OCI-LY3 (cell line): Measurements from ENCODE around the gene ADAMTS2.

Experiments used
- H2AFZ ChIP-seq: fragments of 200-600, 300-600 bp; shearing (Covaris generic); 2 replicates; pipeline ENCODE4 v1.6.0; 2014; ENCODE audit warnings: antibody characterized with exemption, low read depth, low read length
- H3K27ac ChIP-seq: fragments of 200-600, 300-600 bp; sonication (generic); 2 replicates; pipeline ENCODE4 v1.5.1; 2014; ENCODE audit warnings: mild to moderate bottlenecking, low read length, moderate library complexity, mixed read lengths
- H3K27me3 ChIP-seq: fragments of 200-600, 300-600 bp; sonication (generic); 2 replicates; pipeline ENCODE4 v1.6.1; 2014; ENCODE audit warnings: low read depth, low read length, mixed read lengths
- H3K36me3 ChIP-seq: fragments of 200-600, 300-600 bp; sonication (generic); replicated peaks from 2 replicates; pipeline ENCODE3; 2014; ENCODE audit warnings: low read depth, low read length, mixed read lengths
- H3K4me1 ChIP-seq: fragments of 300-600, 200-600 bp; sonication (generic); 2 replicates; pipeline ENCODE4 v1.6.1; 2014; ENCODE audit warnings: low read length, mixed read lengths
- H3K4me2 ChIP-seq: fragments of 200-600, 300-600 bp; sonication (generic); 2 replicates; pipeline ENCODE4 v1.6.1; 2014; ENCODE audit warnings: low read length, mixed read lengths
- H3K4me3 ChIP-seq: fragments of 300-600, 200-600 bp; sonication (generic); 2 replicates; pipeline ENCODE4 v1.5.1; 2014; ENCODE audit warnings: antibody characterized with exemption, mild to moderate bottlenecking, low read length, moderate library complexity
- H3K79me2 ChIP-seq: fragments of 300-600, 200-600 bp; shearing (Covaris generic); 2 replicates; pipeline ENCODE4 v1.6.1; 2014; ENCODE audit warnings: mild to moderate bottlenecking, low read length, mixed read lengths
- H3K9ac ChIP-seq: fragments of 300-600, 200-600 bp; shearing (Covaris generic); 2 replicates; pipeline ENCODE4 v1.6.0; 2014; ENCODE audit warnings: mild to moderate bottlenecking, low read length, moderate library complexity
- H3K9me3 ChIP-seq: fragments of 200-600, 300-600 bp; shearing (Covaris generic); 2 replicates; pipeline ENCODE4 v1.6.1; 2014; ENCODE audit warnings: low read length, mixed read lengths; ENCODE audit not compliant: insufficient read depth
- H4K20me1 ChIP-seq: fragments of 200-600, 300-600 bp; sonication (generic); 2 replicates; pipeline ENCODE4 v1.6.1; 2016; ENCODE audit warnings: low read length, mixed read lengths; ENCODE audit not compliant: insufficient read depth
- EZH2phosphoT487 ChIP-seq: fragments of 200-600 bp; shearing (Covaris generic); IDR thresholded peaks from 2 replicates; pipeline ENCODE4 v1.6.1; 2018; ENCODE audit warnings: antibody characterized with exemption, mixed run types, low read depth
- TF ChIP-seq, protein P1 (sequence below): fragments of 200-600, 300-600 bp; sonication (generic); IDR thresholded peaks from 2 replicates; pipeline ENCODE4 v1.5.1; 2014; ENCODE audit warnings: antibody characterized with exemption, low read length, low read depth

Gene ADAMTS2

DNA sequence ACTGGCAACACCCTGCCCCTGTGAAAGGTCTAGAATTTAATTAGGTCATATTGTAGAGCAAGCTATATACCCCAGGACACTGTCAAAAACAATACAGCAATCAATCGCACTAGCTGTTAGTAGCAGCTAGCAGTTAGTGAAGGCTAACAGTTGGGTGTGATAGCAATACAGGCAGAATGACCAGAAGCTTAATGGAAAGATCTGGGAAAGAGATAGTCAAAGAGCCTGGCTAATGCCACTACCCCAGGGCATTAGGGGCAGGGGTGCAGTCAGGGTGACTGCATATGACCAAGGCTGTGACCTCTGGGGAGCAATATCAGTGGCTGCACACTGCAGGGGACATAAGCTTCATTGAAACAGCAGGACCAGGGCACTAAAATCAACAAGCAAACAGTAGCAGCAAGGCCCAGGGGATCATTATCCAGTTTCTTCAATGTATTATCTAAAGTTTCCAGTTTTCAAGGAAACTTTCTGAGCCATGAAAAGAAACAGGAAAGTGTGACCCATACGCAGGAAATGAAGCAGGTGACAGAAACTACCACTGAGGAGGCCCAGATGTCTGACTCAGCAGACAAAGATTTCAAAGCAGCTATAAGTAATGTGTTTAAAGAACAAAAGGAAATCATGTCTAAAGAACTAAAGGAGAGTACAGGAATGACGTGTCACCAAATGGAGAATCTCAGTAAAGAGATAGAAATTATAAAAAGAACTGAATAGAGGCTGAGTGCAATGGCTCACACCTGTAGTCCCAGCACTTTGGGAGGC is 202.6 kb downstream of the ADAMTS2 start:
- Histone ChIP-seq H4K20me1 (no peaks in the 10 kb centered on the region), H3K9ac (no peak overlapping the region)
- TF ChIP-seq, protein P1, sequence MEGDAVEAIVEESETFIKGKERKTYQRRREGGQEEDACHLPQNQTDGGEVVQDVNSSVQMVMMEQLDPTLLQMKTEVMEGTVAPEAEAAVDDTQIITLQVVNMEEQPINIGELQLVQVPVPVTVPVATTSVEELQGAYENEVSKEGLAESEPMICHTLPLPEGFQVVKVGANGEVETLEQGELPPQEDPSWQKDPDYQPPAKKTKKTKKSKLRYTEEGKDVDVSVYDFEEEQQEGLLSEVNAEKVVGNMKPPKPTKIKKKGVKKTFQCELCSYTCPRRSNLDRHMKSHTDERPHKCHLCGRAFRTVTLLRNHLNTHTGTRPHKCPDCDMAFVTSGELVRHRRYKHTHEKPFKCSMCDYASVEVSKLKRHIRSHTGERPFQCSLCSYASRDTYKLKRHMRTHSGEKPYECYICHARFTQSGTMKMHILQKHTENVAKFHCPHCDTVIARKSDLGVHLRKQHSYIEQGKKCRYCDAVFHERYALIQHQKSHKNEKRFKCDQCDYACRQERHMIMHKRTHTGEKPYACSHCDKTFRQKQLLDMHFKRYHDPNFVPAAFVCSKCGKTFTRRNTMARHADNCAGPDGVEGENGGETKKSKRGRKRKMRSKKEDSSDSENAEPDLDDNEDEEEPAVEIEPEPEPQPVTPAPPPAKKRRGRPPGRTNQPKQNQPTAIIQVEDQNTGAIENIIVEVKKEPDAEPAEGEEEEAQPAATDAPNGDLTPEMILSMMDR = no peak
- TF ChIP-seq EZH2phosphoT487 = no peak

DNA sequence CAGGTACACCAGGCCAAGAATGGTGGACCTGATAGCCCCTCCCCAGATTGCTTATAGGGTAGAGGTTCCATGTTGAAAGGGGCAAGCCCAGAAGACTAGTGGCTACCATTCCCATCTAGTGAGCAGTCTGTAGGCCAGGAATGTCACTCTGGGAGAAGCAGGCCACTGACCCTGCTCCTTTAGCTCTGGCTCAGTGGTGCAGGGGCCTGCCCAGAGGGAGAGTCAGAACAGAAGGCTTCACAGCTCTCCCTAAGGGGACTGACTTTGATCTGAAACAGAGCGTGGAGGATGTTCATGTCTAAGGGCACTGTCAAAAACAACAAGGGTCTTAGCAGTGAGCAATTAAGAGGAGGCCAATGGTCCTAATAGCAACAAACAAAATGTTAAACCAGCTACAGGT is 203.4 kb downstream of the ADAMTS2 start:
- Histone ChIP-seq H3K4me2 (no peak overlapping the region), H3K9ac (no peak overlapping the region), H4K20me1 (no peaks in the 10 kb centered on the region), H3K4me1 (no peaks in the 10 kb centered on the region), H3K9me3 (no peaks in the 10 kb centered on the region), H3K4me3 (no peak overlapping the region), H3K36me3 (no peaks in the 10 kb centered on the region), H2AFZ (no peak overlapping the region), H3K27ac (no peak overlapping the region), H3K27me3 (no peaks in the 10 kb centered on the region), H3K79me2 (no peaks in the 10 kb centered on the region)
- TF ChIP-seq, protein P1 = no peak
- no peak for TF ChIP-seq EZH2phosphoT487

More for the DNA sequence above, 202.6 kb downstream of the ADAMTS2 start:
- Histone ChIP-seq H3K4me1 (no peaks in the 10 kb centered on the region), H3K79me2 (no peaks in the 10 kb centered on the region), H2AFZ (no peak overlapping the region), H3K4me3 (no peak overlapping the region), H3K27me3 (no peaks in the 10 kb centered on the region), H3K9me3 (no peaks in the 10 kb centered on the region), H3K4me2 (no peak overlapping the region), H3K36me3 (no peaks in the 10 kb centered on the region), H3K27ac (no peak overlapping the region)

DNA sequence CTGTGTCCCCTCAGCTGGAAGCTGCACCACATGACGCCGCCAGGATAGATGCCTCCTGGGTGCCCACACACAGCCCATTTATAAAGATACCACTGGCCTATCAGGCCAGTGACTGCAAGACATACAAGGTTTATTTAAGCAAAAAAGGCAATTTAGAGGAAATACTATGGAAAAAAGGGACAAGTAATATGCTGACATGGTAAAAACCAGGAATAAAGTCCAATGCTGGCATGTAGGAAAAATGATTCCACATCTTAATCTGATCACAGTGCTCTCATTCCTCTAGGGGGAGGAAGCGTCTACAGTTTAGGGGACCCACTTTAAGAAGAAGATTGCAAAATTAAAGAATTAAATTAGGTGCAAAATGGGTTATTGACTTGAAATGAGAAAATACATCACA is 205.0 kb downstream of the ADAMTS2 start:
- H3K27me3 ChIP-seq = no peaks in the 10 kb centered on the region
- no peak overlapping the region for H3K27ac ChIP-seq
- H3K4me2 ChIP-seq = no peak overlapping the region
- H3K79me2 ChIP-seq = no peaks in the 10 kb centered on the region
- H3K36me3 ChIP-seq = no peaks in the 10 kb centered on the region
- H3K4me1 ChIP-seq = no peaks in the 10 kb centered on the region
- TF ChIP-seq EZH2phosphoT487 = no peak
- TF ChIP-seq, protein P1 = no peak
- no peaks in the 10 kb centered on the region for H4K20me1 ChIP-seq
- H2AFZ ChIP-seq = no peak overlapping the region
- H3K9me3 ChIP-seq = no peaks in the 10 kb centered on the region
- no peak overlapping the region for H3K9ac ChIP-seq
- no peak overlapping the region for H3K4me3 ChIP-seq

DNA sequence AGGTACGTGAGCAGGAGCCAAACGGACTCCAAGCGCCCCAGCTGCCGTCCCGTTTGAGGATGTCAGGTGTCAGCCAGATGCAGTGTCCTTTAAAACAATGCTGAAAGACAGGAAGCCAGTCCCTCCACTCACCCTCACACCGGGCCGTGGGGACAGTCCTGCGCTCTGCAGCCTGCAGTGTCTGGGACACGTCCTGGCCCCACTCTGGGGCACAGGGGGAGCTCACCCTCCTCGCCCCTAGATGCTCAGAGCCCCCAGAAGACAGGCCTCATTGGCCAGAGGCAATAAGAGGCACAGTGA is 205.4 kb downstream of the ADAMTS2 start:
- Histone ChIP-seq H3K9ac (no peak overlapping the region), H4K20me1 (no peaks in the 10 kb centered on the region), H3K79me2 (no peaks in the 10 kb centered on the region), H3K4me1 (no peaks in the 10 kb centered on the region), H3K36me3 (no peaks in the 10 kb centered on the region), H3K27ac (no peak overlapping the region), H3K9me3 (no peaks in the 10 kb centered on the region), H3K4me2 (no peak overlapping the region), H3K27me3 (no peaks in the 10 kb centered on the region), H2AFZ (no peak overlapping the region), H3K4me3 (no peak overlapping the region)
- TF ChIP-seq, protein P1 = no peak
- no peak for TF ChIP-seq EZH2phosphoT487
